ENCODE measurements around the gene C1GALT1C1. TPM values are rescaled to one million over a fixed set of nuclear protein-coding genes. Genes with fewer than 3 reads are reported as not detected.

C1GALT1C1 gene
- total RNA-seq, 1 donor from 2014 or later, result 21.8 TPM

- Mint-ChIP-seq H3K4me1 (ENCODE audit: low read depth) (no peaks in the 10 kb centered on the region), H3K9me3 (ENCODE audit: low read depth) (peaks cover 5% of the 10 kb centered on the region), H3K27me3 (no peaks in the 10 kb centered on the region), H3K36me3 (ENCODE audit: insufficient read depth) (peaks cover 7% of the 10 kb centered on the region), H3K4me3 (ENCODE audit: low read depth) (no peak overlapping the region), H3K27ac (no peak overlapping the region)
- DNase-seq (ENCODE audit: low spot score, unreplicated experiment), result no peak
- TF ChIP-seq CTCF (IDR thresholded peaks at IDR 0.05; ENCODE audit: unreplicated experiment), result no peak
Measured at GRCh38 chrX:120617996-120618630, 11.7 kb downstream of the C1GALT1C1 start.

- no peak for DNase-seq (ENCODE audit: low spot score, unreplicated experiment)
- TF ChIP-seq CTCF (IDR thresholded peaks at IDR 0.05; ENCODE audit: unreplicated experiment), result no peak
- H3K4me1 Mint-ChIP-seq (ENCODE audit: low read depth), result no peaks in the 10 kb centered on the region
- H3K9me3 Mint-ChIP-seq (ENCODE audit: low read depth), result peaks cover 5% of the 10 kb centered on the region
- peaks cover 9% of the 10 kb centered on the region for H3K36me3 Mint-ChIP-seq (ENCODE audit: insufficient read depth)
- no peak overlapping the region for H3K27ac Mint-ChIP-seq
- no peaks in the 10 kb centered on the region for H3K27me3 Mint-ChIP-seq
- no peak overlapping the region for H3K4me3 Mint-ChIP-seq (ENCODE audit: low read depth)
Measured at GRCh38 chrX:120614816-120615215, 15.0 kb downstream of the C1GALT1C1 start.

DNA sequence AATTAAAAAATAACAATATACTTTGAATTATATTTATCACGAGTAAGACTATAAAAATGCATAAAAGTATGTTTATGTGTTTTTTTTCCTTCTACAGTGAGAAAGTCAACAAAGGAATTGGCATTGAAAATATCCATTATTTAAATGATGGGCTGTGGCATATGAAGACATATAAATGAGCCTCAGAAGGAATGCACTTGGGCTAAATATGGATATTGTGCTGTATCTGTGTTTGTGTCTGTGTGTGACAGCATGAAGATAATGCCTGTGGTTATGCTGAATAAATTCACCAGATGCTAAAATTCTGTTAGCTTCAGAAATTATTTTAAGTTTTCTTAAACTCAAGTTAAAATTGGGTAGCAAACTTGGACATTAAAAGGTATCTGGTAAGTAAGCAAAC is 17.8 kb downstream of the C1GALT1C1 start:
- DNase-seq (ENCODE audit: low spot score, unreplicated experiment), result no peak
- Mint-ChIP-seq H3K4me3 (ENCODE audit: low read depth) (no peak overlapping the region), H3K9me3 (ENCODE audit: low read depth) (peaks cover 3% of the 10 kb centered on the region), H3K36me3 (ENCODE audit: insufficient read depth) (peaks cover 8% of the 10 kb centered on the region), H3K27ac (no peak overlapping the region), H3K27me3 (no peaks in the 10 kb centered on the region), H3K4me1 (ENCODE audit: low read depth) (no peaks in the 10 kb centered on the region)
- no peak for TF ChIP-seq CTCF (IDR thresholded peaks at IDR 0.05; ENCODE audit: unreplicated experiment)

GRCh38 chrX:120604361-120604782 is 25.5 kb downstream of the C1GALT1C1 start:
- H3K27me3 Mint-ChIP-seq, result peaks cover 3% of the 10 kb centered on the region
- no peak for DNase-seq (ENCODE audit: low spot score, unreplicated experiment)
- peak overlapping the region; percentile 92 for H3K27ac Mint-ChIP-seq
- H3K9me3 Mint-ChIP-seq (ENCODE audit: low read depth), result peaks cover 11% of the 10 kb centered on the region
- no peak for TF ChIP-seq CTCF (IDR thresholded peaks at IDR 0.05; ENCODE audit: unreplicated experiment)
- peak overlapping the region; percentile 93 for H3K4me3 Mint-ChIP-seq (ENCODE audit: low read depth)
- peaks cover 3% of the 10 kb centered on the region for H3K36me3 Mint-ChIP-seq (ENCODE audit: insufficient read depth)
- H3K4me1 Mint-ChIP-seq (ENCODE audit: low read depth), result peaks cover 6% of the 10 kb centered on the region

DNA sequence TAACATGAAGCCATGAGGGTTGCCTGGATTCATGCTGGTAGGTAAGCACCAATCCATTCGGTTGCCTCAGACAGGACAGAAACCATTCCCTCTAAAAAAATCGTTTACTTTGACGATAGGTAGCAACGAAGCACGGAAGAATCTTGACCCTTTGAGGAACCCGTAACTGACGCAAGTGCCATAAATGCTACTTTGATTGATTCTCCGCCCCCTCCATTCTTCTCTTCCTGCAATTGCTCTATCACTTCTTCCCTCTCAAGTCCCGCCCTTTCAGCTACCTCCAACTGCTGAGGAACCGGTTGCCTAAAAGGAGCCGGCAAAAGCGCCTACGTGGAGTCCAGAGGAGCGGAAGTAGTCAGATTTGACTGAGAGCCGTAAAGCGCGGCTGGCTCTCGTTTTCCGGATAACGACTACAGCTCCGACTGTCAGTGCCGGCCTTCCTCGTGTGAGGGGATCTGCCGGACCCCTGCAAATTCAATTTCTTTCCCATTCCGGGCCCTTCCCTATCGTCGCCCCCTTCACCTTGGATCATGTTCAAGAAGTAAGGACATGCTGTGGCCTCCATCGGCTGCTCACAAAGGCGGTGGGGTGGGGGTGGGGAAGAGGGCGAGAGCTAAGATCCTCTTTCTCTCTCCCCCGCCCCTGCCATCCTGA is 26.0 kb downstream of the C1GALT1C1 start, which contains the start of gene MCTS1:
TSS of gene MCTS1 (plus strand) at position 395 of the 654 bp plus-strand sequence. CDS start at position 531, 136 bp downstream.
- Mint-ChIP-seq H3K36me3 (ENCODE audit: insufficient read depth) (peaks cover 3% of the 10 kb centered on the region), H3K4me1 (ENCODE audit: low read depth) (peaks cover 6% of the 10 kb centered on the region), H3K27ac (peak within 1 kb of the TSS; percentile 92), H3K4me3 (ENCODE audit: low read depth) (peak within 1 kb of the TSS; percentile 93), H3K27me3 (peaks cover 3% of the 10 kb centered on the region), H3K9me3 (ENCODE audit: low read depth) (peaks cover 12% of the 10 kb centered on the region)
- DNase-seq (ENCODE audit: low spot score, unreplicated experiment), result peak; percentile 47
- no peak for TF ChIP-seq CTCF (IDR thresholded peaks at IDR 0.05; ENCODE audit: unreplicated experiment)
